ENCODE data around the gene CACNA1C.

The CACNA1C gene

DNA sequence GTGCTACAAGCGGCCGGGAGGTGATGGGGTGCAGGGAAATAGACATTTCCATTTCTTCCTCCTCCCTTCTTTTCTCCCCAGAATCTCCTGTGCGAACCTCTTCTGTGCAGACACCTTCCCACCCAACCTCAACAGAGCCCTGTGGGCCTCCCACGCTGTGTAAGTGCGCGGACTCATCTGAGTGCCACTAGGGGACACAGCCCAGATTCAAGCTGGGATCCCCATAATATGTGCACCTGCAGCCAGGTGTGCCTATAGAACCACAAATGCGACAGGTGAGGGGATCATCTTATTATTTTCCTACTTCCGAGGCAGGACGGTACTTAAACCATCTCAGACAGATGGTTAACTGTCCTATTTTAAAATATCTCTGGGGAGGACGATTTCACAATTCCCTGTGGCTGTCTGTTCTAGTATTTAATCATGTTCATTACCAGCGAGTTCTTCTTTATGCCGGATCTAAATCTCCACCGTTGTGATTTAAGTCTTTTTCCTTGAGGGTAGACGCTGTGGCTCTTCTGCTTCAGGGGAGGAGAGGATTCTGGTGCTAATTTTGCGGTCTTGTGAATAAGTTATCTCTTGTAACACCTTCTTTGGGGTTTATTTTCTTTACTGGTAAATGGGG, 17.2 kb upstream of the CACNA1C start:
- no peak for DNase-seq (ENCODE audit: low spot score)

DNA sequence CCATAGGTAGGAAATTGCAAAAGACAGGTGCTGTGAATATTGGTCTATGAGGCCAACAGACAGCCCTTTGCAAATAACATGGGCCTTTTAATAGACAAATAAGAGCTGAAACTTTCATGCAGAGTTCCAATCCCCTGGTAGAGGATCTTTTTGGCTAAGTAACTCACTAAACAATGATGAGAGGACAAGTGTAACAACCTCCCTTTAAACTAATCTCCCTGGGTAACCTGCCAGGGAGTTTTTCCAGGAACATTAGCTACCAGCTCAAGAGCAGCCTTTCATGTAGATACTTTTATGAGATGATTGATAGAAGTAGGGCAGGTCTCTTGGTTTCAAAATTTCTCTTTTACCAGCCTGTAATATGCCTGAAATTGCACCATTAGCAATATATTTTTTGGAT, 13.8 kb upstream of the CACNA1C start:
- DNase-seq (ENCODE audit: low spot score): no peak

DNA sequence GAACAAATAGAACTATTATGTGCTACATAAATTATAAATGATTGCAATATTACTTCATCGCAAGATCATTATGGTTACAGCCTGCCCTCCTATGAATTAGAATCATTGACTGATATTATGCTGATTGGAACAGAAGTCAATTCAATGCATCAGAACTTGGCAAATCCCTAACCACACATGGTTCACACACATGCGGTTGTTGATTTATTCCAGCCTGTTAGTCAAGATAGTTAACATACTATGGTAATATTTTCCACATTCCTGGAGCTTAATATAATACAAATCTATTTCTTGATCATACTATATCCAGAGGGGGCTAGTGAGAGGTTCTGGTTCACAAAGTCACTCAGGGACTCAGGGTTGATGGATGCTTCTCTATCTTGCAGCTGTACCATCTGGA, 9.7 kb upstream of the CACNA1C start:
- DNase-seq (ENCODE audit: low spot score): no peak

DNA sequence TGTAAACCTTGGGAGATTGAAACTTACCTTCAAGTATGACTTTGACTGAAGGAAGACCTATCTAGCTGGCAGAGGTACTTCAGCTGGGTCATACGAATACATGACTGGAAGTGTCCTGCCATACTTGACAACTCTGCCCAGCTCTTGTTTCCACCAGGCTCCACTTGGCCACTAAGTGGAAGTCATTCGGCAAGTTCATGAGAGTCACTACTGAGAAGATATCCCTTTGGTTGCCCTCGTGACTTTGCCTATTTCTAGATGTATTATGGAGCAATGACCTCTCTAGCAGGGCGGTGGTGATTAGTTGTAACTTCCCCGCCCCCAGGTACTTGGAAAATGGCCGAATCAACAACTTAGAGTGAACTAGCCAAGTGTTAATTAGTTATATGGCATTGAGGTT, 8.6 kb upstream of the CACNA1C start:
- DNase-seq (ENCODE audit: low spot score): no peak

DNA sequence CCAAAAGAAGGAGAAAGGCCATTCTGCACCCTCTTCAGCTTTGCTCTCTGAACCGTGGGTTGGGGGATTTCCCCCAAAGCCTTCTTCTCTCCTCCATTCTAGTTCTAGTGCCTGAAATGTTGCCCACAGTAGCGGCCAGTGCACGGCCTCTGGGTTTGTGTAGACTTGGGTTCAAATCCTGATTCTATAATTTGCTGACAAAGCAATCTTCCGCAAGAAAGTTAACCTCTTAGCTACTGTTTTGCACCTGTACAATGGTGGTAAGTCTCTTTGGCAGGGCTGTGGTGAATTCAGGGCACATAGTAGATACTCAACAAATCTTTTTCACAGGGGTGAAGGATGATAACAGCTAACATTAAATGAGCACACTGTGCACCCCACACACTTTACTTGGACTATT, 5.8 kb upstream of the CACNA1C start:
- DNase-seq (ENCODE audit: low spot score): no peak

DNA sequence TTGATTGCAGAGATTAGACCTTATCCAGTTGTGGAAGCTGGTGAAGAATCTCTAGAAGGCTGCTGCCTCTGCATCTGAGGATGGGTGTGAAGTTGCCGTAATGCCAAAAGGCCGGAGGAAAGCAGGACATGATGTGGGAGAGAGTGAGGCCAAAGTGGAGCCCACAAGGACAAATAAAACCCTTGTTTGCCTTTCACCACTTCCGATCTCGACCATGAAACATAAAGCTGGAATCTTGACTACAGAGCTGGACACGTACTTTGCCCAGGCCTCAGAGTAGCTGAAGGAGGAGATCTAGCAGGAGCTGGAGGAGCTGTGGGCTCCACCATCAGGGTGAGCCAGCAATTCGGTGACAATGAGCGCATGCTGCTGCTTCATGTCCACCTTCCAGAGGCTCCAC, 5.0 kb upstream of the CACNA1C start:
- no peak for DNase-seq (ENCODE audit: low spot score)

DNA sequence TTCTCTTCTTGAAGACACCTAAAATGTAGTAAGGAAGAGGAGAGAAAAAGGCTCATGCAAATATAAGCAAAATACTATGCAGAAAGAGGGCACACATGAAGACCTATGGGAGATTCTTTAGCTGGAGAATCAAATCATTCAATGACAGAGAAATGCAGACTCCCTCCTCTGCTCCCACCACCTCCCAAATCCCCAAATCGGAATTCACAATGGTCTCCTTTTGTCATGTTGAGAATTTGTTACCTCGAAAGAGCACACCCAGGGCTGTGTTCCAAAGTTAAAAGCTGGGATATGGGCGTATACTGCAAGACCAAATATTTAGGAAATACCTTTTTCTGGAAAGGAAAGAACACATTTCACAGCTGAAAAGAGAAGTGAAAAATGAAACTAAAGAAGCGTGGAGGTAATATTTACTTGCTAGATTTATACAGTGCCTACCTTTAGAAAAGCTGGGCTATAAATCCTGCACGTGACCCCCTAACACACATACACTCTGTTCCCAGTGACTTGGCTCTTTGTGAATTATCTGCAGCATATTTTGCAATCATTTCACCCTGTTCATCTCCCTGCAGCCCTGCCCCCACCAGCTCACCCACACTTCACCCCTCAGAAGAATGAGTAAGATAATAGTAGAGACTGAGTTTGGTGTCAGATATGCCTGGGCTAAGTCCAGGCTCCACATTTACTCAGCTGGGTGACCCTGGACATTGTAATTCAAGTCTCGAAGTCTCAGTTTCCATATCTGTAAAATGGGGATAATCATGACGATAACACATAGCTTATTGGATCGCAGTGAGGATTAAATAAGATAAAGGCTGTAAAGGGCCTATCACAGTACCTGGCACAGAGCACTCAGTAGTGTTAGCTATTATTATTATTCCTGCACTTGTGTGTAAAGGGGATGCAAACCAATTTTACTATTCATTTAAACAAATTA, 2.9 kb upstream of the CACNA1C start:
- DNase-seq (ENCODE audit: low spot score): no peak

DNA sequence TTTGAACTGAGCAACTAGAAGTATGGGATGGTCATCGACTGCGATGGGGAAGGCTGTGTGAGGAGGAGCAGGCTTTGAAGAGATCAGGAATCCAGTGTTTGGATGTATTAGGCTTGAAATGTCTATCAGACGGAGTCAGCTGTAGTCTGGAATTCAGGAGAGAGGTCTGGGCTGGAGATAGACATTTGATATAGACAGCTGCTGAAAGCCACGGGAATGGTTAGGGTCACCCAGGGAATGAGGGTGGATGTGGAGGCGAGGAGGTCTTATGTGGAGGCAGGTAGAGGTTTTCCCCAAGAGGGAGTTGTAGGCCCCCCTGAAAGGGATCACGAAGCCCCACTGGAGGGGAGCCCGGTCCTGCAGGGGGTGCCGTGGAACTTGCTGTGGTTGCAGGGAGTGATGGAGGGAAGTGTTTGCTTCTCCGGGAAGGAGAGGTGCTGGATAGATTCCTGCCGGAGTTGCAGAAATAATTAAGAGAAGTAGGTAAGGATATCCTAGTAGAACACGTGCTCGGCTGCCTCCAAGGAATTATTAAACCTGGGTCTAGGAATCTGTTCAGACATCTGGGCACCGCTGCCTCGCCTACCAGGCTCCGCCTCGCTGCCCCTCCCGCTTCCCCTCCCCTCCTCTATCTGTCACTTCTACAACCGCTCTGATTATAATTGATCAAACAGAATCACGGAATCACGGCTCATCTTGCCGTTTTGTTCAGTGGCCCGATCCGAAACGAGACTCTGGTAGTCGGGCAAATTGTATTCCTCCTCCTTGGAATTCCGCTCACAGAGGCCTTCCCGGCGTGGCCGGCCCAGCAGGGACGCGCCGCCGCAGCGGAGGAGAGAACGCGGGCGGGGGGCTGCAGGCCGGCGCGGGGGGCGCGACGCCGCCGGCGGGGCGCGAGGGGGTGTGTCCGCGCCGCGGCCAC, 826 bp upstream of the CACNA1C start:
- DNase-seq (ENCODE audit: low spot score): no peak

DNA sequence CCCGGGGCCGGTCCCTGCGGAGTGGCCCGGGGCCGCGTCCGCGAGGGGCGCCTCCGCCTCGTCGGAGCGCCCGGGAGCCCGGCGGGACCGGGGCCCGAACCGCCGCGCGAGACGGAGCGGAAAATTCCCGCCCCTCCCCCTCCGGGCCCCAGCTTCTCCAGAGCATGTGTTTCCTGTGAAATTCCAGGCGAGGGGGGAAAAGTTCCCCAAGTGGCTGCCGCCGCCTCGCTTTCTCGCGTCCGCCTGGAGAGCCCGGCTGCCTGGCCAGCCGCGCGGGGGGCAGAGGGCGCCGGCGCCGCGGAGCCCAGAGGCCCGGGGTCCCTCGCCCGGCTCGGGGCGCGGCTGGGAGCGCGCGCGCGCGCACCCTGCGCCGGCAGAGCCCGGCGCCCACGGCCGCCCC, 904 bp downstream of the CACNA1C start:
- DNase-seq (ENCODE audit: low spot score): no peak

DNA sequence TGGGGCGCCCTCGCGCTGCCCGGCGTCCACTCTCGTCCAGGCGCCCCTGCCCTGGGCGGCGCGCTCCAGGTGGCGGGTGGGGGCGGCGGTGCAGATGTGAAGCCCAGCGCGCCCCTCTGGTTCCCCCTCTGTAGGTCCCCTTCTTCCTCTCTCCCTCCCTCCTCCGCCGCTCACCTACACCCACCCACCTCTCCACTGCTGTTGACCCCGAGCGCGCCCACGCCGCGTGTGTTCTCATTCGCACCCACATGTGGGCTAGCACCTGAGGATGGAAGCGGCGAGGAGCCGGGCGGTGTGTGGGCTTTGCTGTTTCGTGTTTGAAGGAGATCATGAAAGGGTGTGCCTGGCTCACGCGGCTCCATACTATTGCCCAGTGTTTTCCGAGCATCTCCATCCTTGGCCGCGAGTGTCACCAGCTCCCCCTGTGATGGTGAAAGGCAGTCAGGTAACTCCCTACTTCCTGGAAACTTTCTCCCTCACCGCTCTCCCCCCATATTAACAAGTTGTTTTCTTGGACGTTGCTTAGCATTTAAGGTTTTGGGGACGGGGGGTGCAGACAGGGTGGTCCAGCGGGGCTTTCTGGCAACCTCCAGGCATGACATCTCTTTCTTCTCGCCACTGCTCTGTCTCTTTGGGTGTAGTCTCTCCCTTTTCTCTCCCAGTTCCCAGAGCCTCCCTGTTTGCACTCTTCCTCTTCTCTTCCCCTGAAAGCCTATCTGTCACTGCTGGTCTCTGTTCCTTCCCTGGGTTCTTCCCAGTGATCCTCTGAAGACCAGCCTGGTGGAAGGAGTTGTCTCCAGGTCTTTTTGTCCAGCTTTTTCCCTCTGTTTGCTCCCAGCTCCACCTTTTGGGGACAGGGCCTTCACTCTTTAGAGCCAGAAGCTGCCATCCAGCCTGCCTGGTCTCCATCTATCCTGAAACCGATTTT, 1.6 kb downstream of the CACNA1C start:
- DNase-seq (ENCODE audit: low spot score): no peak

DNA sequence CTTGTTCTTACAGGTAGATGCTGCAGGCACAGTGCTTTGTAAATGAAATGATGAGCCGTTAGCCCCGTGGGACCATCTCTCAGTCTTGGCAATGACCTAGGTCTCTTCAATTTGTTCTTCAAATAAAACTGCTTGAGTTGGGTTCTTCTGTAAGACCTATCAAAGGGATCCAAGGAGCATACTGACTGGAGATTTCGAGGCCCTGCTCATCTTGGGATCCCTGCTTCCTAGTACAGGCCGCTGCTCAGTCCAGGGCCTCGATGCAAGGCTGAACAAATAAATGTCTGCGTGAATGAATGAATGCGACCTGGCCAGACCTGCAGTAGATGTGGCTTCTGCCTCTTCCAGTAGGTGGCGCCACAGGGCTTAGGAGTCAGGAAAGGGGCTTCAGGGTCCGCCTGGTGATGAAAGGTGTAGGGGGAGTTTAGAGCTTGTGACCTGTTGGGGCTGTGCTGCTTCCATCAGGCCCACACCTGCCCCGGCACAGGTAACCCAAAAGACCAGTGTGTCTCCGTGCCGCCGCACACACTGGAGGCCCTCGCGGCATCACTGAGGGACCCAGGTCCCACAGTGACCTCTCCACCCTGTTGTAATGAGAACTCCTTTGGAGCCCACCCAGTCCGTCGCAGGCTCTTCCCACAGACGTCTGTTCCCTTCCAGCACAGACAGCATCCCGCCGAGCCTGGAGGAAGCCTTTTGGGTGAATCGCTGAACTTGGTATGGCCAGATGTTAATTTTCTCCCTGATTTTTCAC, 4.4 kb downstream of the CACNA1C start:
- DNase-seq (ENCODE audit: low spot score): peak; percentile 38

DNA sequence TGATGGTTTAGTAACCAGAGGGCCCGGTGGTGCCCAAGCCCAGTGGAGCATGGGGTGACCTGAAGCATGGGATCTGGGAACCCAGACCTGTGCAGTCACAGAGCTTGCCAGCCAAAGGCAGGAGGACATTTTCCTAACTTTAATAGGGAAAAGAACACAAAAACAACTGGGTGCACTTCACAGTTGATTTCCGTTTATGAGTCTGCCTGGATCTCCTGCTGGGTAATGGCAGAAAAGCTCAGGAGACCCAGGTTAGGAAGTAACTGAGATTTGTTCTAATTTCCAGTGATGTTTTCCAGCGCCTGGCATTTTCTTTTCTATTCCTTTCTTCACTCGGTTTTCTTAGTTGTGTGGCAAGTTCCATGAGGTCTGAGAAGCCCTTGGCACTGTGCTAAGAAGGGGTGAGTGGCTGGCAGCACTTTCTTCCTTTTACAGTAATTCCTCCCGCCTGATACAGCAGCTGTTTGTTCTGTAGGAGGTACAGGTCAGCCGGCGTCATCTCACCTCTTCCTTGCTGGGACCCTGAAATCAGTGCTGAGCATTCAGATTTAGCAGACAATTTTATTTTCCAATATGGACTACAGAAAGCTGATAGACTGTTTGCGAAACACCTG, 5.1 kb downstream of the CACNA1C start:
- DNase-seq (ENCODE audit: low spot score): no peak

DNA sequence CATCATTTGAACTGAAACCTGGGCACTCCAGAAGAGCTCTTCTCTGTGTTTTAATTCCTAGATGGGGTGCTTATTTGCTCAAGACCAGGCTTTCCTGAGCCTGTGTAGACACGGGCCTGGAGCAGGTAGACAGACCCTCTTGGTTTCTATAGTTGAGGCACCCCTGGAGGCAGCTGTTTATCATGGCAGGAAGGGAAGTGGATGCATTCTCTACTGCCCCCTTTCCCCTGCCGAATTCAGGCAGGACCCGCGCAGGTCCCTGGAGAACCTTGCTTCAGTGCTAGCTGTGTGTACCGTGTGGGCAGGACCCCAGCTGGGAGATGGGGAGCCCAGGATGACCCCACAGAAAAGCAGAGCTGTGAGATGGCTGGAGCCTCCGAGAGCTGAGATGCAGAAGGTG, 6.0 kb downstream of the CACNA1C start:
- no peak for DNase-seq (ENCODE audit: low spot score)

DNA sequence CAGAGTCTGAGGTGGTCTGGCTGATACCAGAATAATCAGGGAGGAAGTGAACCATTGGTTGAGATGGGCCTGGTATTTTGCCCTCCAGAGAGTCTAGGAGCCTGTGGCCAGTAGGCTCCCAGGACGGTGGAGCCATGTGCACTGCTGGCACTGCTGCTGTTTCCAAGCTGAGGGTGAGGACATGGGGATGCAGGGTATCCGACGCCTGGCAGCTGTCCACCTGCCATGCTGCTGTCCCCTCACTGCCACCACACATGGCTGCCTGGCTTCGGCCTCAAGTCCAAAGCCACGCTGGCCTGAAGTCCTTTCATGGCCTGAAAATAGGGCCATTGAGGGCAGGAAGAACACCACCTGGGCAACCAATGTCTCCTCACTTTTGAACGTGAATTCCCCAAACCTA, 8.6 kb downstream of the CACNA1C start:
- DNase-seq (ENCODE audit: low spot score): no peak

DNA sequence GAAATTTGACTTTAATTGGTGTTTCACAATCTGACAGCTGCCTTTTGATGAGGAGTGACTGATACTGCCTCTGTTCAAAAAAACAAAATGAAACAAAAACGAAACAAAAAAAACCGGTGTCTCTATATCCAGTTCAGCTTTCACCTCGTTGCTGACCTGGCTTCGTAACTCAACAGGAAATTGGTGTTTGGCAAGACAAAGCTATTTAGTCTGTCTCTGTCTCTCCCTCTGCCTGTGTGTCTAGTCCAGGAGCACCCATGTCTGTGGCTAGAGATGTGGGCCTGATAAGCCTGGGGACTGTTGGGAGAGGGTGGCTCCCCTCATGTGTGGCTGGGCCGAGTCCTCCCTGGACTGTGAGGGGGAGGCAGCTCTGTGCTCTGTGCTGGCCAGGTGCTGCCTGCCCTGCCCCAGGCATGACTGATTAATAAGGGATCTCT, 11.3 kb downstream of the CACNA1C start:
- no peak for DNase-seq (ENCODE audit: low spot score)

DNA sequence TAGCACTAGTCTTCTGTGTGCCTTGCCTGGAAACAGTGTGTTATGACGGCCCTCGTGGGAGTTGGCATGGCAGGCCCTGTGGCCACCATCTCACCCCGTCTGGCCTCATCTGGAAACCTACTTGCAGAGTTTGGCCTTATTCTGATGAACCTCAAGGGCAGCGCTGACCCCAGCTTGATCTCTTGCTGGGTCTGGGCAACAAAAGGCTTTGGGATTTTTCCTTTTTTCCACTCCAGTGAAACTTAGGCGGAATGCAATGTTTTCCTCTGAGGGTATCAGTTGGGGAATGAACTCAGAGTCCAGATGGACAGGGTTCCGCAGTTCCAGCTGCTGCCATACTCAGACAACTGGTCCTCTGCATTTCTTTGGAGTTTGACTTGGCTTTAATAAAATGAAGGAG, 15.9 kb downstream of the CACNA1C start:
- no peak for DNase-seq (ENCODE audit: low spot score)

DNA sequence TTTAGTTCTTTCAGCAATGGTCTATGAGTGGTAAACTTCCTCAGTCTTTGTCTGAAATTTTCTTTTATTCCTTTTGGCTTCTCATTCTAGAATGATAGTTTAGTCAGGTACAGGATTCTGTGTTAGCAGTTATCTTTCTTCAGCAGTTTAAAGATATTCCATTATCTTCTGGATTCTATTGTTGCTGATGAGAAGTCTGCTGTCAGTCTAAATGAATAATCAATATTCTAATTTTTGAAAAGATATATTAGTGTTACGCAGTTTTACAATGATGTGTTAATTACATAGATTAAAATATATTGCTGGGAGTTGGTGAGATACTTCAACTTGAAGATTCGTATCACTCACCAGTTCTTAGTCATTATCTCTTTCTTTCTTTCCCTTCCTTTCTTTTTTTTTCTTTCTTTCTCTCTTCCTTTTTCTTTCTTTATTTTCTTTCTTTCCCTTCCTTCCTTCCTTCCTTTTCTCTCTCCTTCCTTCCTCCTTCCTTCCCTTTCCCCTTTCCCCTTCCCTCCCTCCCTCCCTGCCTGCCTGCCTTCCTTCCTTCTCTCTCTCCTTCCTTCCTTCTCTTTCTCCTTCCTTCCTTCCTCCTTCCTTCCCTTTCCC, 17.8 kb downstream of the CACNA1C start:
- DNase-seq (ENCODE audit: low spot score): no peak

DNA sequence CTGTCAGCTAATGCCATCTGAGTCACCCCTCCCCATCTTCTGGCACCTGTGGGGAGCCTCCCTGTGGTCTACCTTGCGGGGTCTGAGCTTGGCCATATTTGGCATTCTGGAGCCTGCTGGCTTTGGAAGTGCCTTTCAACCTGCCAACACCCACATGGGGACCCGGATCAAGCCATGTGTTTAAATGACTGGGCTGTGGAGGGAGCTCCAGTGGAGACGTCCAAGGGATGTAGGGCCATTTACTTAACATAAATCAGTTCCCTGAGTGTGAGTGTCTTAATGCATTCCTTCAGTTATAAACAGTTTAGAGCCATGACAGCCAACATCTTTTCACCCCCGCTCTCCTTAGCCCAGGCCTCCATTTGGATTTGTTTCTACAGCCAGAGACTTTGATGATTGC, 22.0 kb downstream of the CACNA1C start:
- no peak for DNase-seq (ENCODE audit: low spot score)

DNA sequence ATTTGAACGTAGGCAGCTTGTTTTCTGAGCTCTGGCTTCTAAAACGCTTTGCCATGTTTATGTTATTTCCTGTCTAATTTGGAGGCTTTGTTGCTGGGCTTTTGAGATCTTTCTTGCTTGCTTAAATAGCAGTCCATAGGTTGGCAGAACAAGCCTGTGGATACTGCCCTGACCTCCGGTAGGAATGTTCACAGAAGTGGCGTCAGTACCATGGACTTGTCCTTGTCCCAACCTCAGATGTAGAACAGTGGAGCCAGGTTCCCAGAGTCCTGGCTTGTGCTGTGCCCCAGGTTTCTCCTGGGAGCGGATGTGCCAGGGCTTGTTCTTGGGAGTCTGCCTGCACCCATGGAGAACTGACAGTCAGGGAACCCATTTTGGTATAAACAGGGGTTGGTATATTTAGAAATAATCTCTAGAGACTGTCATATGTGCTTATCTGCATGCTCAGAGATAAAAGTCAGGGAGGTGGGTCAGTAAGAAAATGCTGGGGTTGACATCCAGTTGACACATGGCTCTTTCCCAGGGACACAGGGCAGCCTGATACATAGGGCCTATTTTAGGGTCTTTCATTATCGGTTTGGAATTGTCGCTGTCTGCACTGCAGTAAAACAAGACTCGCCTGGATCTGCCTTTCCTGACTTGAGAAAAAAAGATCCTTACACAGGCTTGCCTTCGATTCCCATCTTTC, 22.9 kb downstream of the CACNA1C start:
- DNase-seq (ENCODE audit: low spot score): no peak

Data from LoVo (cell line).